K562 (cell line): ENCODE measurements around the gene C10orf90. TPM values are rescaled to one million over a fixed set of nuclear protein-coding genes. Genes with fewer than 3 reads are reported as not detected.

Source experiments
- ATAC-seq: fragments of 200-7000 bp; cut with Tn5 transposase; 3 replicates; pipeline ENCODE4 v1.9.1; 2020; ENCODE audit warnings: moderate library complexity
- BruUV-seq: library from RNA; stranded (reverse); fragments of 400-500 nt; replicated peaks from 2 replicates; lab custom pipeline; 2021; lab: Mats Ljungman, UMichigan
- CTCF ChIA-PET: fragments of 300-600 bp; formaldehyde crosslinking; extraction: SDS; loops from one replicate; lab custom pipeline; 2021; ENCODE audit warnings: low intra/inter-chr PET ratio; lab: Yijun Ruan, JAX
- POLR2A ChIA-PET: fragments of 300-600, 350-650 bp; sonication (Branson Sonifier 250); formaldehyde crosslinking; extraction: SDS; loops from one replicate; lab custom pipeline; 2021; ENCODE audit warnings: antibody characterized with exemption, inconsistent platforms; lab: Yijun Ruan, JAX
- DNase-seq, 4 experiments: peaks; one replicate each; pipeline versions ENCODE4 v3.0.0 to v3.0.0-alpha.2; 2011 to 2018; ENCODE audit warnings: low spot score in 3 of 4, mixed read lengths in 3 of 4; ENCODE audit errors: extremely low read depth in 1 of 4
- FAIRE-seq: peaks from 2 replicates; lab custom pipeline; 2011; peaks lifted over from hg19 to GRCh38; lab: Jason Lieb, UNC
- H2AFZ ChIP-seq: 2 replicates; pipeline ENCODE4 v1.6.0; 2011; ENCODE audit warnings: low read depth, low read length, control low read depth, inconsistent platforms
- H3K27ac ChIP-seq: fragments of 200-600 bp; 3 replicates; pipeline ENCODE4 v1.8.0; 2011; ENCODE audit warnings: low read depth, mild to moderate bottlenecking, control low read depth, inconsistent platforms, low read length, moderate library complexity, mixed read lengths; ENCODE audit errors: extremely low read depth
- H3K27me3 ChIP-seq, 2 experiments: fragments of 300-600 bp in 1 of 2; 2 replicates in 1 of 2; 3 replicates in 1 of 2; pipeline versions ENCODE4 v1.6.0 to v1.8.0; 2011; ENCODE audit warnings: inconsistent platforms in 2 of 2, low read length in 2 of 2, mild to moderate bottlenecking in 1 of 2, mixed read lengths in 1 of 2, moderate library complexity in 1 of 2; ENCODE audit not compliant: control insufficient read depth in 2 of 2, insufficient read depth in 2 of 2
- H3K36me3 ChIP-seq: fragments of 300-600 bp; 3 replicates; pipeline ENCODE4 v1.8.0; 2011; ENCODE audit warnings: mild to moderate bottlenecking, low read length, inconsistent platforms; ENCODE audit not compliant: control insufficient read depth, insufficient read depth
- H3K4me1 ChIP-seq, 2 experiments: fragments of 200-600 bp in 1 of 2; replicated peaks in 1 of 2; 2 replicates in 1 of 2; 3 replicates in 1 of 2; pipeline versions ENCODE4 v1.5.1 to v1.8.0; 2011; ENCODE audit warnings: inconsistent platforms in 2 of 2, low read length in 2 of 2, mild to moderate bottlenecking in 1 of 2, mixed read lengths in 1 of 2, moderate library complexity in 1 of 2; ENCODE audit not compliant: control insufficient read depth in 2 of 2, insufficient read depth in 2 of 2
- H3K4me2 ChIP-seq: 2 replicates; pipeline ENCODE4 v1.6.1; 2011; ENCODE audit warnings: low read length, control low read depth, inconsistent platforms, mixed read lengths; ENCODE audit not compliant: insufficient read depth
- H3K4me3 ChIP-seq: fragments of 200-600 bp; sonication (generic), shearing (Covaris generic); 2 replicates; pipeline ENCODE4 v1.5.1; 2016; ENCODE audit warnings: control low read depth, inconsistent platforms
- H3K79me2 ChIP-seq: fragments of 200-600 bp; 3 replicates; pipeline ENCODE4 v1.8.0; 2011; ENCODE audit warnings: low read length, inconsistent platforms; ENCODE audit not compliant: control insufficient read depth, insufficient read depth
- H3K9ac ChIP-seq, 2 experiments: 2 replicates each; pipeline versions ENCODE4 v1.6.0 to v1.6.1; 2011; ENCODE audit warnings: low read depth in 2 of 2, low read length in 2 of 2, control low read depth in 1 of 2, inconsistent platforms in 1 of 2, mild to moderate bottlenecking in 1 of 2, mixed read lengths in 1 of 2; ENCODE audit not compliant: insufficient read depth in 1 of 2
- H3K9me1 ChIP-seq: one replicate; pipeline ENCODE4 v1.6.0; 2011; ENCODE audit warnings: inconsistent platforms, mild to moderate bottlenecking, low read length, moderate library complexity; ENCODE audit not compliant: control insufficient read depth, insufficient read depth
- H3K9me3 ChIP-seq: replicated peaks from 2 replicates; pipeline ENCODE4 v1.5.1; 2011; ENCODE audit warnings: low read depth, low read length, inconsistent platforms; ENCODE audit not compliant: control insufficient read depth, insufficient read depth
- H4K20me1 ChIP-seq: replicated peaks from 2 replicates; pipeline ENCODE4 v1.6.1; 2011; ENCODE audit warnings: low read length, inconsistent platforms, mixed read lengths; ENCODE audit not compliant: control insufficient read depth, insufficient read depth
- E2F1 ChIP-seq: sonication (generic); formaldehyde crosslinking; IDR thresholded peaks from 2 replicates; pipeline ENCODE4 v1.8.1; 2023; ENCODE audit warnings: mild to moderate bottlenecking, missing genetic modification reagents, moderate library complexity
- ERF ChIP-seq: fragments of 450-650 bp; formaldehyde crosslinking; IDR thresholded peaks from 2 replicates; pipeline ENCODE4 v1.4.0; 2020; ENCODE audit warnings: mild to moderate bottlenecking, mixed read lengths
- FOXK1 ChIP-seq: sonication (generic); formaldehyde crosslinking; IDR thresholded peaks from 2 replicates; pipeline ENCODE4 v1.8.0; 2022; ENCODE audit warnings: missing genetic modification reagents, mild to moderate bottlenecking, borderline replicate concordance
- HMGXB4 ChIP-seq: sonication (generic); formaldehyde crosslinking; IDR thresholded peaks from 2 replicates; pipeline ENCODE4 v1.8.1; 2023; ENCODE audit warnings: mild to moderate bottlenecking, missing genetic modification reagents
- NFXL1 ChIP-seq: fragments of 450-650 bp; formaldehyde crosslinking; IDR thresholded peaks from 2 replicates; pipeline ENCODE4 v1.4.0; 2021; ENCODE audit warnings: mild to moderate bottlenecking
- RBM17 ChIP-seq: fragments of 200-400 bp; formaldehyde crosslinking; IDR thresholded peaks from 2 replicates; pipeline ENCODE4 v1.6.1; 2017; ENCODE audit warnings: low read depth, mild to moderate bottlenecking, low read length, borderline replicate concordance
- SIN3A ChIP-seq, 2 experiments: fragments of 150-350 bp in 1 of 2; IDR thresholded peaks; 2 replicates each; pipeline ENCODE4 v1.6.1; 2011 to 2016; ENCODE audit warnings: borderline replicate concordance in 2 of 2, low read depth in 2 of 2, low read length in 2 of 2, mild to moderate bottlenecking in 2 of 2, moderate library complexity in 2 of 2; ENCODE audit not compliant: control insufficient read depth in 1 of 2
- SMC3 ChIP-seq: conservative IDR thresholded peaks from 2 replicates; pipeline ENCODE4 v1.6.1; 2011; ENCODE audit warnings: low read depth, low read length, improper control_type of control experiment; ENCODE audit not compliant: insufficient read depth
- SP2 ChIP-seq: IDR thresholded peaks from 2 replicates; pipeline ENCODE4 v1.6.1; 2011; ENCODE audit warnings: mild to moderate bottlenecking, low read depth, low read length, moderate library complexity; ENCODE audit not compliant: poor library complexity, severe bottlenecking; ENCODE audit errors: extremely low read depth
- TEAD2 ChIP-seq: fragments of 450-650 bp; IDR thresholded peaks from 2 replicates; pipeline ENCODE4 v1.6.1; 2016; ENCODE audit warnings: missing genetic modification characterization, control low read depth, missing compliant biosample characterization
- WGBS: fragments of 100-300 bp; shearing (Covaris generic); methylation state at CpG from one replicate; pipeline ENCODE4 v1.1.6; 2016; ENCODE audit warnings: low coverage, mixed read lengths; ENCODE audit not compliant: insufficient coverage; ENCODE audit errors: missing lambda C conversion rate; 5-methylcytosine and 5-hydroxymethylcytosine counted together
- in situ Hi-C: fragments of 300-500 bp; cut with MboI; formaldehyde crosslinking; loops from 4 replicates; pipeline ENCODE4 v1.15.0; 2018; ENCODE audit warnings: inconsistent platforms, mixed read lengths
- intact Hi-C: fragments of 100-400 bp; cut with micrococcal nuclease; formaldehyde crosslinking; loops from 2 replicates; pipeline ENCODE4 v1.14.2; 2022
- polyA plus RNA-seq, 8 experiments: library from polyadenylated mRNA; depleted of rRNA in 4 of 8; stranded (reverse) in 5 of 8; unstranded in 3 of 8; fragments of >200 nt; fragmentation: Nextera tagmentation in 2 of 8; fragmentation: Illumina TruSeq in 1 of 8; extraction: Ambion mirVana in 2 of 8; extraction: Trizol in 1 of 8; gene quantifications; 2 replicates each; pipeline versions ENCODE4 v1.2.1 to v1.2.3, GENCODE V29; 2011 to 2014; ENCODE audit warnings: inconsistent platforms in 1 of 8, missing spikeins in 1 of 8
- total RNA-seq, 7 experiments: library from RNA; depleted of rRNA in 6 of 7; stranded (reverse); fragments of >200 nt in 6 of 7; fragmentation: Illumina TruSeq in 2 of 7; extraction: Trizol in 2 of 7; gene quantifications; 2 replicates each; pipeline versions ENCODE4 v1.2.1 to v1.2.3, GENCODE V29; 2011 to 2021; ENCODE audit warnings: low replicate concordance in 1 of 7

Gene C10orf90
- total and polyA plus RNA-seq, 9 of the 15 experiments (the other 6 are each of a cell fraction or from before 2014, with no cell fraction given): not detected

GRCh38 chr10:126465771-126466170, 204.7 kb downstream of the C10orf90 start:
- CTCF ChIA-PET: no interaction called here
- Histone ChIP-seq H3K4me1 (no peaks in the 10 kb centered on the region), H3K9me3 (no peaks in the 10 kb centered on the region), H3K27ac (no peak overlapping the region), H3K9me1 (no peaks in the 10 kb centered on the region), H3K27me3 (no peaks in the 10 kb centered on the region), H3K36me3 (no peaks in the 10 kb centered on the region), H3K4me3 (no peak overlapping the region), H3K4me2 (no peak overlapping the region), H3K79me2 (no peaks in the 10 kb centered on the region), H2AFZ (no peak overlapping the region), H3K9ac (no peak overlapping the region), H4K20me1 (no peaks in the 10 kb centered on the region)
- no TSS peak for BruUV-seq
- no peak for DNase-seq
- 0% methylated on average over 1 of the region's 1 CpG for WGBS
- ATAC-seq: no peak
- intact Hi-C loops (no loop called here), in situ Hi-C loops (no loop called here)
- POLR2A ChIA-PET: no interaction called here
- TF ChIP-seq FOXK1 (CRISPR knock-in tag): no peak
- TF ChIP-seq NFXL1 (CRISPR knock-in tag): no peak
- no peak for TF ChIP-seq TEAD2 (tag)
- no peak for TF ChIP-seq SMC3
- no peak for TF ChIP-seq RBM17
- TF ChIP-seq SP2: no peak
- TF ChIP-seq HMGXB4: no peak
- TF ChIP-seq SIN3A (IDR thresholded peaks at IDR 0.05; ENCODE audit: borderline replicate concordance in 2 of 2, control insufficient read depth in 1 of 2, low read depth in 2 of 2, low read length in 2 of 2): no peak
- TF ChIP-seq ERF (CRISPR knock-in tag): no peak
- TF ChIP-seq E2F1 (CRISPR knock-in tag): no peak
- no peak for FAIRE-seq
